ENCODE data around the gene CFAP77.

The CFAP77 gene

DNA sequence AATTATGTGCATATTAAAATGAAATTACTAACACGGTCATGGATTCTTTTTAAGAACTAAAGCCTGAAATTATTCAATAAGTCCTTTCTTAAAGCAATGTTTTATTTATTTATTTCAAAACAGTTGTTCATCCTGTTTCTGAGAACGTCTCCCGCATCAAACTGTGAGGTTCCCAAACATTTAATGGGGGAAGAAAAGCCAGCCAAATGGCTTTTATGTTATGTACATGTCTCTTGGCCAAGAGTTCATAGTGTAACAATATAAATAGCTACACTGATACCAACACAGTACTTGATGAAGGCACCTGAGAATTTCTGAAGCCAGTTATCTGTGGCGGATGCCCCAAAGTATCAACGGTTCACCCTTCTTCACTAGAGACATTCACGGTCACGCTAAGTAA lies 19.0 kb upstream of the CFAP77 start:
- Histone ChIP-seq H3K27me3 (ENCODE audit: insufficient read depth, low read depth) (no peaks in the 10 kb centered on the region), H3K9ac (no peak overlapping the region), H3K79me2 (ENCODE audit: insufficient read depth, low read depth) (no peaks in the 10 kb centered on the region), H3K36me3 (ENCODE audit: insufficient read depth) (peaks cover 8% of the 10 kb centered on the region), H3K4me1 (ENCODE audit: low read depth, poor library complexity, severe bottlenecking) (no peaks in the 10 kb centered on the region), H2AFZ (ENCODE audit: low read depth) (no peak overlapping the region), H4K20me1 (ENCODE audit: insufficient read depth) (no peaks in the 10 kb centered on the region), H3K27ac (no peak overlapping the region), H3K4me3 (IDR thresholded peaks at IDR 0.05; ENCODE audit: insufficient read depth, low read depth, low read length) (no peak overlapping the region), H3K4me2 (no peak overlapping the region)
- TF ChIP-seq CTCF (conservative IDR thresholded peaks at IDR 0.05; ENCODE audit: low read depth, low read length), result no peak

DNA sequence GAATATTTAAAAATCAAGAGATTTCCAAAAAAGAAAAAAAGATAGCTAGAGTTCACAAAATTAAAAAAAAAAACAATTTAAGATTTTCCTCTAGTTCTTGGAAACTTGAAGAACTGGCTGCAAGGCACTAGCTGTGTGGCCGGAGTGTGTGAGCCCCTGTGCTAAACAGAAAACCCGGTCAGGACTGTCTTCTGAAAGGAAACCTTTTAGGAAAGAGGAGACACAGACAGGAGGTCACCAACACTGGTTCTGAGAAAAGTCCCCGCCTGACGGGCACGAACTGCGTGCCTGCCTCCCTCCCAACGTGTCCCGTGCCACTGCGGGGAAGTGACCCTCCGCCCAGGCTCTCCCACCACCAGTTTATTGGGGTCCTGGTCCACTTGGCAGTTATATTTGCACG lies 18.6 kb upstream of the CFAP77 start:
- peaks cover 8% of the 10 kb centered on the region for H3K36me3 ChIP-seq (ENCODE audit: insufficient read depth)
- TF ChIP-seq CTCF (conservative IDR thresholded peaks at IDR 0.05; ENCODE audit: low read depth, low read length), result no peak

DNA sequence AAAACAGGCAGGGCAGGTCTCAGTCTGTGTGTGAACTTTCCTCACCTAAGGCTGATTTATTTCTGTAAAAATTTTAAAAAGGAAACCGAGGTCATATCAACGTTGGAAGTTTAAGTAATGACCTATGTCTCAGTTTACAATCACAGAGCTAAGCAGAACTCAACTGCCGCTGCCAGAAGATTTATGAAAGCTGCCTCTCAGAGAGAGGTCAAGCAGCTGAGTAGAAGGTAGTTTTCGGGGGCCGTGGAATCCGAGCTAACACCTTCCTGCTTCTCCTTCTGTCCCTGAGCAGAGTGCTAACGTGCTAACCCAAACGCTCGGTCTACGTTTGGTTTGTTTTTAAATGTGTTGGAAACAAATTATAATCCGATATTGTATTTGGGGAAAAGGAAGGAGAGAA lies 14.5 kb upstream of the CFAP77 start:
- Histone ChIP-seq H4K20me1 (ENCODE audit: insufficient read depth) (no peaks in the 10 kb centered on the region), H3K9ac (no peak overlapping the region), H3K27ac (no peak overlapping the region), H3K27me3 (ENCODE audit: insufficient read depth, low read depth) (no peaks in the 10 kb centered on the region), H3K4me3 (IDR thresholded peaks at IDR 0.05; ENCODE audit: insufficient read depth, low read depth, low read length) (no peak overlapping the region), H3K4me2 (no peak overlapping the region), H3K4me1 (ENCODE audit: low read depth, poor library complexity, severe bottlenecking) (no peaks in the 10 kb centered on the region), H2AFZ (ENCODE audit: low read depth) (no peak overlapping the region), H3K79me2 (ENCODE audit: insufficient read depth, low read depth) (no peaks in the 10 kb centered on the region), H3K36me3 (ENCODE audit: insufficient read depth) (no peaks in the 10 kb centered on the region; the same call in none of the 2 replicates)
- TF ChIP-seq CTCF (conservative IDR thresholded peaks at IDR 0.05; ENCODE audit: low read depth, low read length), result no peak

More for the DNA sequence above, 18.6 kb upstream of the CFAP77 start:
- no peaks in the 10 kb centered on the region for H3K79me2 ChIP-seq (ENCODE audit: insufficient read depth, low read depth)
- no peaks in the 10 kb centered on the region for H3K27me3 ChIP-seq (ENCODE audit: insufficient read depth, low read depth)
- no peaks in the 10 kb centered on the region for H3K4me1 ChIP-seq (ENCODE audit: low read depth, poor library complexity, severe bottlenecking)
- H3K4me2 ChIP-seq, result no peak overlapping the region
- no peak overlapping the region for H3K4me3 ChIP-seq (IDR thresholded peaks at IDR 0.05; ENCODE audit: insufficient read depth, low read depth, low read length)
- no peaks in the 10 kb centered on the region for H4K20me1 ChIP-seq (ENCODE audit: insufficient read depth)
- no peak overlapping the region for H3K9ac ChIP-seq
- no peak overlapping the region for H2AFZ ChIP-seq (ENCODE audit: low read depth)
- H3K27ac ChIP-seq, result no peak overlapping the region

- Histone ChIP-seq H3K79me2 (ENCODE audit: insufficient read depth, low read depth) (peaks cover 38% of the 10 kb centered on the region), H3K36me3 (ENCODE audit: insufficient read depth) (no peaks in the 10 kb centered on the region; the same call in 1 of the 2 replicates)
Observed at GRCh38 chr9:132401824-132402223, 8.2 kb upstream of the CFAP77 start.

More at GRCh38 chr9:132401824-132402223, 8.2 kb upstream of the CFAP77 start:
- no peak for TF ChIP-seq CTCF (conservative IDR thresholded peaks at IDR 0.05; ENCODE audit: low read depth, low read length)
- H3K27me3 ChIP-seq (ENCODE audit: insufficient read depth, low read depth), result no peaks in the 10 kb centered on the region
- H3K9ac ChIP-seq, result no peak overlapping the region
- peaks cover 8% of the 10 kb centered on the region for H3K4me1 ChIP-seq (ENCODE audit: low read depth, poor library complexity, severe bottlenecking)
- no peak overlapping the region for H3K4me3 ChIP-seq (IDR thresholded peaks at IDR 0.05; ENCODE audit: insufficient read depth, low read depth, low read length)
- no peak overlapping the region for H3K27ac ChIP-seq
- no peak overlapping the region for H3K4me2 ChIP-seq
- H4K20me1 ChIP-seq (ENCODE audit: insufficient read depth), result no peaks in the 10 kb centered on the region
- H2AFZ ChIP-seq (ENCODE audit: low read depth), result no peak overlapping the region

Data from KMS-11 (cell line).